ENCODE results near the gene AKAP7. TPM values are rescaled to one million over a fixed set of nuclear protein-coding genes. Genes with fewer than 3 reads are reported as not detected.

AKAP7 gene
- total RNA-seq, 6 experiments from 2014 or later, result 1.1 to 3.9 (median 3.0) TPM

- H3K4me3 Mint-ChIP-seq, result no peak overlapping the region
- no peak for TF ChIP-seq CTCF (IDR thresholded peaks at IDR 0.05)
- peaks cover 1% of the 10 kb centered on the region for H3K4me1 Mint-ChIP-seq (ENCODE audit: low read depth)
- no peak for DNase-seq
- H3K36me3 Mint-ChIP-seq (ENCODE audit: low read depth), result peaks cover under 1% of the 10 kb centered on the region; the same call in 1 of the 2 replicates
- peaks cover 4% of the 10 kb centered on the region for H3K27me3 Mint-ChIP-seq (ENCODE audit: insufficient read depth)
- no peak overlapping the region for H3K27ac Mint-ChIP-seq
- H3K9me3 Mint-ChIP-seq, result no peaks in the 10 kb centered on the region
These were observed 91.9 kb downstream of the AKAP7 start for GRCh38 chr6:131227158-131227543.

DNA sequence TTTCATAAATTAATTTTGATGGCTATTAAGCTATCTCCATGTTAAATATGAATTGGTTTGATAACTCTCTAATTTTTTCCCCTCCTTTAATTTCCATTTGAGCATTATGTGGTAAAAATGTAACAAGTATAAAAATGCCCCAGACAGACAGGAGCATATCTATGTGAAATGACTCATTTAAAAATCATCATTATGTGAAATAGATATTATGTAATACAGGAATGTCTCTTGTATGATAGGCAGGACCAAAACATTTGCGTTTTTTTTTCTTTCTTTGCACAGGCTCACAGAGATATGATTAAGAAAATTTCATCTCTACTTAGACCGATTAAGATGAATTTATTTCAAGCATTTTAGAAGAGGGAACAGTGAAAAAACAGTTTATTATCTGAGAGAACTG lies 95.8 kb downstream of the AKAP7 start:
- no peaks in the 10 kb centered on the region for H3K36me3 Mint-ChIP-seq (ENCODE audit: low read depth)
- no peak overlapping the region for H3K27ac Mint-ChIP-seq
- H3K4me1 Mint-ChIP-seq (ENCODE audit: low read depth), result no peaks in the 10 kb centered on the region
- H3K4me3 Mint-ChIP-seq, result no peak overlapping the region
- TF ChIP-seq CTCF (IDR thresholded peaks at IDR 0.05), result no peak
- H3K27me3 Mint-ChIP-seq (ENCODE audit: insufficient read depth), result peaks cover 3% of the 10 kb centered on the region
- no peaks in the 10 kb centered on the region for H3K9me3 Mint-ChIP-seq
- no peak for DNase-seq

DNA sequence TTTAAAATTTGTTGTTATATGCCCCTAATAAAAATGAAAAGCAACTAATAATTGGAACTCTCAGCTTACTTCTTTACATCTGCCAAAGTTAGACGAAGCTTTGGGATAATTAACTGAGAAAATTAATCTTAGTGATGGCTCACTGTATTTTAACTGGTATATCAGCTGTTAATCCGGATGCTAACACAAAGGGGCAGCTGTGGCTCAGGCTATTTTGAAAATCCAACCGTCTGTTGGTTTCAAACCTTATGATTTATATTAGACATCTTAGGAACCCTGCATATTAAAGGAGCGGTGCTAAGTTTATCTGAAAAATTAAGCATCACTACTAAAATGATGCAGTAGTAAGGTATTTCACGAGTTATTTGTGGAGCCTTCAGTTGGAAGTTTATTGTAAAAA lies 96.6 kb downstream of the AKAP7 start:
- H3K27ac Mint-ChIP-seq, result no peak overlapping the region
- 0 out of 2 replicates have a peak, but pooled peaks cover 4% of the 10 kb centered on the region for H3K36me3 Mint-ChIP-seq (ENCODE audit: low read depth)
- peaks cover 2% of the 10 kb centered on the region; the same call in 1 of the 2 replicates for H3K27me3 Mint-ChIP-seq (ENCODE audit: insufficient read depth)
- H3K4me3 Mint-ChIP-seq, result no peak overlapping the region
- no peak for TF ChIP-seq CTCF (IDR thresholded peaks at IDR 0.05)
- no peak for DNase-seq
- no peaks in the 10 kb centered on the region for H3K4me1 Mint-ChIP-seq (ENCODE audit: low read depth)
- H3K9me3 Mint-ChIP-seq, result no peaks in the 10 kb centered on the region

DNA sequence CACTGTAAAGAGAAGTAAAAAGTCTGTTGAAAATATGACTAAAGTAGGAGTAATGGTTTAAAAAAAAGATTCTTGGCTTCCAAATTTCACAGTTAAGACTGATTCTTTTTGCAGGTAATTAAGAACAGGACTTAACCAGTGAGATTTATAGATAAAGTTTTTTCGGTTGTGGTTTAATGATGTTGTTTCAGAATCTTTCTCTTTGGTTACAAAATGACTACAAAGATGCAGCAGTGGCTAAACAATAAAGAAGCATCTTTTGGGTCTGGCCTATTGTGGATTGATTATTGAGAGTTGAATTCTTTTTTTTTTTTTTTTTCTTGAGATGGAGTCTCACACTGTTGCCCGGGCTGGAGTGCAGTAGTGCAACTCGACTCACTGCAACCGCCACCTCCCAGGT lies 109.7 kb downstream of the AKAP7 start:
- Mint-ChIP-seq H3K36me3 (ENCODE audit: low read depth) (no peaks in the 10 kb centered on the region), H3K27me3 (ENCODE audit: insufficient read depth) (no peaks in the 10 kb centered on the region), H3K9me3 (no peaks in the 10 kb centered on the region), H3K4me1 (ENCODE audit: low read depth) (peaks cover 2% of the 10 kb centered on the region), H3K27ac (no peak overlapping the region), H3K4me3 (no peak overlapping the region)
- TF ChIP-seq CTCF (IDR thresholded peaks at IDR 0.05), result no peak
- no peak for DNase-seq

GRCh38 chr6:131250122-131250521 lies 114.9 kb downstream of the AKAP7 start:
- peaks cover 20% of the 10 kb centered on the region for H3K4me1 Mint-ChIP-seq (ENCODE audit: low read depth)
- H3K36me3 Mint-ChIP-seq (ENCODE audit: low read depth), result no peaks in the 10 kb centered on the region
- no peak for DNase-seq
- TF ChIP-seq CTCF (IDR thresholded peaks at IDR 0.05), result peak; percentile 23
- no peaks in the 10 kb centered on the region for H3K27me3 Mint-ChIP-seq (ENCODE audit: insufficient read depth)
- H3K9me3 Mint-ChIP-seq, result no peaks in the 10 kb centered on the region
- H3K27ac Mint-ChIP-seq, result no peak overlapping the region
- peak overlapping the region; percentile 83 for H3K4me3 Mint-ChIP-seq

GRCh38 chr6:131250936-131251335 lies 115.7 kb downstream of the AKAP7 start:
- no peak for DNase-seq
- H3K9me3 Mint-ChIP-seq, result no peaks in the 10 kb centered on the region
- H3K27me3 Mint-ChIP-seq (ENCODE audit: insufficient read depth), result no peaks in the 10 kb centered on the region; the same call in 1 of the 2 replicates
- H3K4me1 Mint-ChIP-seq (ENCODE audit: low read depth), result peaks cover 20% of the 10 kb centered on the region
- TF ChIP-seq CTCF (IDR thresholded peaks at IDR 0.05), result no peak
- no peak overlapping the region for H3K27ac Mint-ChIP-seq
- H3K36me3 Mint-ChIP-seq (ENCODE audit: low read depth), result no peaks in the 10 kb centered on the region
- peak overlapping the region; percentile 83 for H3K4me3 Mint-ChIP-seq

Data from HFFc6 (cell line).